Measurements from ENCODE around the gene SYF2. TPM values are rescaled to one million over a fixed set of nuclear protein-coding genes. Genes with fewer than 3 reads are reported as not detected.

SYF2 gene
- total and polyA plus RNA-seq, 2 of the 13 experiments (the other 11 are each of a cell fraction or from before 2014, with no cell fraction given) = 17.8 to 34.1 TPM

DNA sequence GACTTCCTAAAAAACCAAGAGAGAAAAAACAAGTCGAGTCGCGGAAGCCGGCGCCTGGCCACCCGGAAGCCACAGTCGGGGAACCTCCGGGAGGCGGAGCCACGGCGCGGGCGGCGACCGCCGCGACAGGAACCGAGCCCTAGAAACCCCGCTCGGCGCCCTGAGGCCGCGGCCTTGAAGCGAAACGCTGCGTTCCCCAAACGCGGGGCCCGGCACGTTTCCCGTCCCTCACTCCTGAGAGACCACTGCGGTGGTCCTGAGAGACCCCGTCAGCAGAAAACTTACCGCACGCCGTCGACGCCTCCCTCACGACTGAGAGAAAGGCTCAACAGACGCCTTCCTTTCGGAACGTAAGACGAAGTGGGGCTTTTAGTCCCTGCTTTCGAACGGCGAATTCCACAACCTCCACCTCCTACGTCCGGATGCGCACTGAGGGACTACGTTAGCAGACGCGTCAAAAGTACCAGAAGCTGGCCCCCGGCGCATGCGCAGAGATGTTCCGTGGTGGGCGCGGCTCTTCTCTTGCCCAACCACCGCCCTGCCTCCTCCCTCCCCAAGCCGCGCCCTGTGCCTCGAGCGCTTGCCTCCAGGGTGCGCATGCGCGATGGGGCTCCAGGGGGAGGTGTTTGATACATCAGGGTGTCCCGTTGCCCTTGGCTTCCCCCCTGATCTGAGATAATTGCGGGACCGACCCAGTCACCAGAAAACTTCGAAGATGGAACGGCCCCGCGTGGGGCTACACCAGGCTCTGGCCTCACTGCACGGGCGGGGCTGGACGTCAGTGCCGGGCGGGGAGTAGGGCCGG is 14.9 kb upstream of the SYF2 start, which contains the start of gene RSRP1 (continued):
- TF ChIP-seq, protein P1, sequence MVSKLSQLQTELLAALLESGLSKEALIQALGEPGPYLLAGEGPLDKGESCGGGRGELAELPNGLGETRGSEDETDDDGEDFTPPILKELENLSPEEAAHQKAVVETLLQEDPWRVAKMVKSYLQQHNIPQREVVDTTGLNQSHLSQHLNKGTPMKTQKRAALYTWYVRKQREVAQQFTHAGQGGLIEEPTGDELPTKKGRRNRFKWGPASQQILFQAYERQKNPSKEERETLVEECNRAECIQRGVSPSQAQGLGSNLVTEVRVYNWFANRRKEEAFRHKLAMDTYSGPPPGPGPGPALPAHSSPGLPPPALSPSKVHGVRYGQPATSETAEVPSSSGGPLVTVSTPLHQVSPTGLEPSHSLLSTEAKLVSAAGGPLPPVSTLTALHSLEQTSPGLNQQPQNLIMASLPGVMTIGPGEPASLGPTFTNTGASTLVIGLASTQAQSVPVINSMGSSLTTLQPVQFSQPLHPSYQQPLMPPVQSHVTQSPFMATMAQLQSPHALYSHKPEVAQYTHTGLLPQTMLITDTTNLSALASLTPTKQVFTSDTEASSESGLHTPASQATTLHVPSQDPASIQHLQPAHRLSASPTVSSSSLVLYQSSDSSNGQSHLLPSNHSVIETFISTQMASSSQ (IDR thresholded peaks at IDR 0.05; ENCODE audit: low read depth) = no peak
- TF ChIP-seq, protein P1 (CRISPR knock-in tag; IDR thresholded peaks at IDR 0.05; ENCODE audit: borderline replicate concordance) = peak; percentile 21; the same call in 1 of the 2 replicates
- TF ChIP-seq, protein P2, sequence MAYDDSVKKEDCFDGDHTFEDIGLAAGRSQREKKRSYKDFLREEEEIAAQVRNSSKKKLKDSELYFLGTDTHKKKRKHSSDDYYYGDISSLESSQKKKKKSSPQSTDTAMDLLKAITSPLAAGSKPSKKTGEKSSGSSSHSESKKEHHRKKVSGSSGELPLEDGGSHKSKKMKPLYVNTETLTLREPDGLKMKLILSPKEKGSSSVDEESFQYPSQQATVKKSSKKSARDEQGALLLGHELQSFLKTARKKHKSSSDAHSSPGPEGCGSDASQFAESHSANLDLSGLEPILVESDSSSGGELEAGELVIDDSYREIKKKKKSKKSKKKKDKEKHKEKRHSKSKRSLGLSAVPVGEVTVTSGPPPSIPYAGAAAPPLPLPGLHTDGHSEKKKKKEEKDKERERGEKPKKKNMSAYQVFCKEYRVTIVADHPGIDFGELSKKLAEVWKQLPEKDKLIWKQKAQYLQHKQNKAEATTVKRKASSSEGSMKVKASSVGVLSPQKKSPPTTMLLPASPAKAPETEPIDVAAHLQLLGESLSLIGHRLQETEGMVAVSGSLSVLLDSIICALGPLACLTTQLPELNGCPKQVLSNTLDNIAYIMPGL (CRISPR knock-in tag; IDR thresholded peaks at IDR 0.05; ENCODE audit: borderline replicate concordance in 1 of 2, low read depth in 1 of 2) = peak; percentile 80 to 94
- TF ChIP-seq, protein P3, sequence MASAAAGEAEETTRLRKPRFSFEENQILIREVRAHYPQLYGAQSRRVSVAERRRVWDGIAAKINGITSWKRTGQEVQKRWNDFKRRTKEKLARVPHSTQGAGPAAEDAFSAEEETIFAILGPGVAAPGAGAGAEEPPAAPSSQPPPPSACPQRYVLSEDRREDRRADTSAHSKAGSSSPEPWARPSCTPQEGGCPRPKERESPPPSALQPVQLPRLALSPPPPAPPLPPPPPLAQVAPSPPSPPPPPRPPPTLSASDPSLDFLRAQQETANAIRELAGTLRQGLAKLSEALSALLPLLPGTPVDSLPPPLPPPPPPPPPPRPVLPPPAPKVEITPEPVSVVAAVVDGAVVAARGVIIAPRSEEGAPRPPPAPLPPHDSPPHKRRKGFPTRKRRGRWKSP (CRISPR knock-in tag; IDR thresholded peaks at IDR 0.05) = peak; percentile 89
- 0 out of 2 replicates have a peak, but pooled peaks have one; percentile 27 for TF ChIP-seq ZNF12 (CRISPR knock-in tag; IDR thresholded peaks at IDR 0.05)
- TF ChIP-seq, protein P4, sequence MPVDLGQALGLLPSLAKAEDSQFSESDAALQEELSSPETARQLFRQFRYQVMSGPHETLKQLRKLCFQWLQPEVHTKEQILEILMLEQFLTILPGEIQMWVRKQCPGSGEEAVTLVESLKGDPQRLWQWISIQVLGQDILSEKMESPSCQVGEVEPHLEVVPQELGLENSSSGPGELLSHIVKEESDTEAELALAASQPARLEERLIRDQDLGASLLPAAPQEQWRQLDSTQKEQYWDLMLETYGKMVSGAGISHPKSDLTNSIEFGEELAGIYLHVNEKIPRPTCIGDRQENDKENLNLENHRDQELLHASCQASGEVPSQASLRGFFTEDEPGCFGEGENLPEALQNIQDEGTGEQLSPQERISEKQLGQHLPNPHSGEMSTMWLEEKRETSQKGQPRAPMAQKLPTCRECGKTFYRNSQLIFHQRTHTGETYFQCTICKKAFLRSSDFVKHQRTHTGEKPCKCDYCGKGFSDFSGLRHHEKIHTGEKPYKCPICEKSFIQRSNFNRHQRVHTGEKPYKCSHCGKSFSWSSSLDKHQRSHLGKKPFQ (CRISPR knock-in tag; IDR thresholded peaks at IDR 0.05; ENCODE audit: insufficient replicate concordance) = peak; percentile 69
- TF ChIP-seq ZC3H4 (CRISPR knock-in tag; IDR thresholded peaks at IDR 0.05; ENCODE audit: borderline replicate concordance) = peak; percentile 74; the same call in 1 of the 2 replicates
- no peak for TF ChIP-seq NFE2L1 (CRISPR knock-in tag; IDR thresholded peaks at IDR 0.05; ENCODE audit: borderline replicate concordance)
- no peak for TF ChIP-seq ZBTB1 (CRISPR knock-in tag; IDR thresholded peaks at IDR 0.05; ENCODE audit: borderline replicate concordance)
- peak; percentile 66; the same call in 1 of the 2 replicates for TF ChIP-seq CBFB (CRISPR knock-in tag; IDR thresholded peaks at IDR 0.05)
- no peak for TF ChIP-seq ZSCAN20 (CRISPR knock-in tag; IDR thresholded peaks at IDR 0.05; ENCODE audit: borderline replicate concordance)
- TF ChIP-seq ARNT2 (CRISPR knock-in tag; IDR thresholded peaks at IDR 0.05; ENCODE audit: low read depth) = peak; percentile 72; the same call in 1 of the 2 replicates
- TF ChIP-seq ATM (IDR thresholded peaks at IDR 0.05; ENCODE audit: borderline replicate concordance) = no peak
- TF ChIP-seq XRCC5 (optimal IDR thresholded peaks at IDR 0.05; ENCODE audit: low read length) = peak; percentile 57
- TF ChIP-seq ZNF780A (CRISPR knock-in tag; IDR thresholded peaks at IDR 0.05) = no peak
- peak; percentile 44; the same call in 1 of the 2 replicates for TF ChIP-seq FIP1L1 (IDR thresholded peaks at IDR 0.05; ENCODE audit: borderline replicate concordance, insufficient read depth, low read depth, low read length)
- no peak for TF ChIP-seq TP53 (CRISPR knock-in tag; conservative IDR thresholded peaks at IDR 0.05)
- peak; percentile 86 for TF ChIP-seq ZFY (CRISPR knock-in tag; IDR thresholded peaks at IDR 0.05)
- TF ChIP-seq YY1 (IDR thresholded peaks at IDR 0.05; ENCODE audit: insufficient read depth, insufficient replicate concordance, low read depth, low read length) = no peak

Data from HepG2 (cell line).